ENCODE results near the gene HAGHL.

Gene HAGHL

DNA sequence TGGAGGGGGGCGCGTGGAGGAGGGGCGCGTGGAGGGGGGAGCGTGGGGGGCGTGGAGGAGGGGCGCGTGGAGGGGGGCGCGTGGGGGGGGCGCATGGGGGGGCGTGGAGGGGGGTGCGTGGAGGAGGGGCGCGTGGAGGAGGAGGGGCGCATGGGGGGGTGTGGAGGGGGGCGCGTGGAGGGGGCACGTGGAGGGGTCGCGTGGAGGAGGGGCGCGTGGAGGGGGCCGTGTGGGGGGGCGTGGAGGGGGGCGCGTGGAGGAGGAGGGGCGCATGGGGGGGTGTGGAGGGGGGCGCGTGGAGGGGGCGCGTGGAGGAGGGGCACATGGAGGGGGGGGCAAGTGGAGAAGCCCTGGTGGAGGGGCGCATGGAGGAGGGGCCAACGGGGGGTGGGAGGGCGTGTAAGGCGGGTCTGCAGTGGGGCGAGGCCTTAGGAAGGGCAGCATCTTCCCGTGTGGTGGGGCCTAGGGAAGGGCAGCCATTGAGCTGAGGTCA lies 40.9 kb downstream of the HAGHL start (continued):
- TF ChIP-seq, protein P1, sequence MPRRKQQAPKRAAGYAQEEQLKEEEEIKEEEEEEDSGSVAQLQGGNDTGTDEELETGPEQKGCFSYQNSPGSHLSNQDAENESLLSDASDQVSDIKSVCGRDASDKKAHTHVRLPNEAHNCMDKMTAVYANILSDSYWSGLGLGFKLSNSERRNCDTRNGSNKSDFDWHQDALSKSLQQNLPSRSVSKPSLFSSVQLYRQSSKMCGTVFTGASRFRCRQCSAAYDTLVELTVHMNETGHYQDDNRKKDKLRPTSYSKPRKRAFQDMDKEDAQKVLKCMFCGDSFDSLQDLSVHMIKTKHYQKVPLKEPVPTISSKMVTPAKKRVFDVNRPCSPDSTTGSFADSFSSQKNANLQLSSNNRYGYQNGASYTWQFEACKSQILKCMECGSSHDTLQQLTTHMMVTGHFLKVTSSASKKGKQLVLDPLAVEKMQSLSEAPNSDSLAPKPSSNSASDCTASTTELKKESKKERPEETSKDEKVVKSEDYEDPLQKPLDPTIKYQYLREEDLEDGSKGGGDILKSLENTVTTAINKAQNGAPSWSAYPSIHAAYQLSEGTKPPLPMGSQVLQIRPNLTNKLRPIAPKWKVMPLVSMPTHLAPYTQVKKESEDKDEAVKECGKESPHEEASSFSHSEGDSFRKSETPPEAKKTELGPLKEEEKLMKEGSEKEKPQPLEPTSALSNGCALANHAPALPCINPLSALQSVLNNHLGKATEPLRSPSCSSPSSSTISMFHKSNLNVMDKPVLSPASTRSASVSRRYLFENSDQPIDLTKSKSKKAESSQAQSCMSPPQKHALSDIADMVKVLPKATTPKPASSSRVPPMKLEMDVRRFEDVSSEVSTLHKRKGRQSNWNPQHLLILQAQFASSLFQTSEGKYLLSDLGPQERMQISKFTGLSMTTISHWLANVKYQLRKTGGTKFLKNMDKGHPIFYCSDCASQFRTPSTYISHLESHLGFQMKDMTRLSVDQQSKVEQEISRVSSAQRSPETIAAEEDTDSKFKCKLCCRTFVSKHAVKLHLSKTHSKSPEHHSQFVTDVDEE (CRISPR knock-in tag; IDR thresholded peaks at IDR 0.05): no peak
- TF ChIP-seq ZNF565 (CRISPR knock-in tag; conservative IDR thresholded peaks at IDR 0.05; ENCODE audit: low read depth): no peak

DNA sequence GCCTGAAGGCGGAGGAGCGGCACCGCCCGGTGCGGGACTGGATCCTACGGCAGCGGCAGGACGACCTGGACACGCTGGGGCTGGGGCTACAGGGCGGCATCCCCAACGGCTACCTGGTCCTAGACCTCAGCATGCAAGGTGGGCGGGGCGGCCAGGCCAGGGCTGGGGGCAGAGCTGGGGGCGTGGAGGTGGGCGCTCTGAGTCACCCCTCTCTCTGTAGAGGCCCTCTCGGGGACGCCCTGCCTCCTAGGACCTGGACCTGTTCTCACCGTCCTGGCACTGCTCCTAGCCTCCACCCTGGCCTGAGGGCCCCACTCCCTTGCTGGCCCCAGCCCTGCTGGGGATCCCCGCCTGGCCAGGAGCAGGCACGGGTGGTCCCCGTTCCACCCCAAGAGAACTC lies 41.5 kb downstream of the HAGHL start:
- TF ChIP-seq, protein P2, sequence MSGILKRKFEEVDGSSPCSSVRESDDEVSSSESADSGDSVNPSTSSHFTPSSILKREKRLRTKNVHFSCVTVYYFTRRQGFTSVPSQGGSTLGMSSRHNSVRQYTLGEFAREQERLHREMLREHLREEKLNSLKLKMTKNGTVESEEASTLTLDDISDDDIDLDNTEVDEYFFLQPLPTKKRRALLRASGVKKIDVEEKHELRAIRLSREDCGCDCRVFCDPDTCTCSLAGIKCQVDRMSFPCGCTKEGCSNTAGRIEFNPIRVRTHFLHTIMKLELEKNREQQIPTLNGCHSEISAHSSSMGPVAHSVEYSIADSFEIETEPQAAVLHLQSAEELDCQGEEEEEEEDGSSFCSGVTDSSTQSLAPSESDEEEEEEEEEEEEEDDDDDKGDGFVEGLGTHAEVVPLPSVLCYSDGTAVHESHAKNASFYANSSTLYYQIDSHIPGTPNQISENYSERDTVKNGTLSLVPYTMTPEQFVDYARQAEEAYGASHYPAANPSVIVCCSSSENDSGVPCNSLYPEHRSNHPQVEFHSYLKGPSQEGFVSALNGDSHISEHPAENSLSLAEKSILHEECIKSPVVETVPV (CRISPR knock-in tag; IDR thresholded peaks at IDR 0.05): no peak
- TF ChIP-seq ZC3H10 (CRISPR knock-in tag; IDR thresholded peaks at IDR 0.05) (no peak), RARB (CRISPR knock-in tag; IDR thresholded peaks at IDR 0.05) (no peak), SNAI2 (CRISPR knock-in tag; IDR thresholded peaks at IDR 0.05) (no peak), ESRRG (CRISPR knock-in tag; IDR thresholded peaks at IDR 0.05) (no peak), ARNTL (CRISPR knock-in tag; IDR thresholded peaks at IDR 0.05; ENCODE audit: borderline replicate concordance, low read depth) (no peak), TOX (CRISPR knock-in tag; IDR thresholded peaks at IDR 0.05; ENCODE audit: borderline replicate concordance) (no peak)
- TF ChIP-seq, protein P3, sequence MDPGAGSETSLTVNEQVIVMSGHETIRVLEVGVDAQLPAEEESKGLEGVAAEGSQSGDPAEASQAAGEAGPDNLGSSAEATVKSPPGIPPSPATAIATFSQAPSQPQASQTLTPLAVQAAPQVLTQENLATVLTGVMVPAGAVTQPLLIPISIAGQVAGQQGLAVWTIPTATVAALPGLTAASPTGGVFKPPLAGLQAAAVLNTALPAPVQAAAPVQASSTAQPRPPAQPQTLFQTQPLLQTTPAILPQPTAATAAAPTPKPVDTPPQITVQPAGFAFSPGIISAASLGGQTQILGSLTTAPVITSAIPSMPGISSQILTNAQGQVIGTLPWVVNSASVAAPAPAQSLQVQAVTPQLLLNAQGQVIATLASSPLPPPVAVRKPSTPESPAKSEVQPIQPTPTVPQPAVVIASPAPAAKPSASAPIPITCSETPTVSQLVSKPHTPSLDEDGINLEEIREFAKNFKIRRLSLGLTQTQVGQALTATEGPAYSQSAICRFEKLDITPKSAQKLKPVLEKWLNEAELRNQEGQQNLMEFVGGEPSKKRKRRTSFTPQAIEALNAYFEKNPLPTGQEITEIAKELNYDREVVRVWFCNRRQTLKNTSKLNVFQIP (CRISPR knock-in tag; IDR thresholded peaks at IDR 0.05; ENCODE audit: borderline replicate concordance, low read depth): no peak
- ATAC-seq: no peak

DNA sequence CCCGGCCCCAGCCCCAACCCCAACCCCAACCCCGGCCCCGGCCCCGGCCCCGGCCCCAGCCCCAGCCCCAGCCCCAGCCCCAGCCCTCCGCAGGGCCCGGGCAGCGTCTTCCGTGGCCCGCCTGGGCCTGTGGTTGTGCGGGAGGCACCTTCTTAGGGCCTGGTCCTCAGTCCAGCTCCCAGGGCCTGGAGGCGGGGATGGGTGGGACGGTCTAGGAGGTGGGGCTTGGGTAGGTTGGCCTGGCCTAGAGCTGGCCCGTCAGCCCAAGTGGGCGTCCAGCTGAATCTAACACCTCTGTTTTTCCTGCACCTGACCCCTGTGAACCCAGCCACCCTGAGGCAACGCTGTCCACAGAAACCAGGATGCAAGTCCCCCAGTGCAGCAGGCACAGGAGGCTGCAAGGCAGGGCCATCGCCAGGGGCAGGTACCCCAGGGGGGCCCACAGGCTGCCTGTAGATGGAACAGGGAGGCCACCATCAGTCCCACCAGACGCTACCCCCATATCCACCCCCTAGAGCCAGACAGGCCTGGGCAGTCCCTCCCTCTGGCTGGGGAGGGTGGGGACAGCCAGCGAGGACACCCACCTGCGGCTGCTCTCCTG lies 42.4 kb downstream of the HAGHL start:
- no peak for ATAC-seq
- TF ChIP-seq, protein P3 (CRISPR knock-in tag; IDR thresholded peaks at IDR 0.05; ENCODE audit: borderline replicate concordance, low read depth): no peak
- TF ChIP-seq ARNTL (CRISPR knock-in tag; IDR thresholded peaks at IDR 0.05; ENCODE audit: borderline replicate concordance, low read depth) (no peak), ZC3H10 (CRISPR knock-in tag; IDR thresholded peaks at IDR 0.05) (no peak), TCF4 (CRISPR knock-in tag; IDR thresholded peaks at IDR 0.05; ENCODE audit: borderline replicate concordance) (no peak), CSDC2 (CRISPR knock-in tag; IDR thresholded peaks at IDR 0.05) (no peak), BACH2 (CRISPR knock-in tag; IDR thresholded peaks at IDR 0.05; ENCODE audit: borderline replicate concordance) (no peak), SNAI2 (CRISPR knock-in tag; IDR thresholded peaks at IDR 0.05) (no peak), RARB (CRISPR knock-in tag; IDR thresholded peaks at IDR 0.05) (no peak), OSR1 (CRISPR knock-in tag; IDR thresholded peaks at IDR 0.05) (no peak), ZFP3 (CRISPR knock-in tag; IDR thresholded peaks at IDR 0.05) (no peak), ESRRG (CRISPR knock-in tag; IDR thresholded peaks at IDR 0.05) (no peak), ISL1 (CRISPR knock-in tag; IDR thresholded peaks at IDR 0.05) (no peak), TOX (CRISPR knock-in tag; IDR thresholded peaks at IDR 0.05; ENCODE audit: borderline replicate concordance) (no peak), ZNF70 (CRISPR knock-in tag; IDR thresholded peaks at IDR 0.05) (no peak)
- TF ChIP-seq, protein P4, sequence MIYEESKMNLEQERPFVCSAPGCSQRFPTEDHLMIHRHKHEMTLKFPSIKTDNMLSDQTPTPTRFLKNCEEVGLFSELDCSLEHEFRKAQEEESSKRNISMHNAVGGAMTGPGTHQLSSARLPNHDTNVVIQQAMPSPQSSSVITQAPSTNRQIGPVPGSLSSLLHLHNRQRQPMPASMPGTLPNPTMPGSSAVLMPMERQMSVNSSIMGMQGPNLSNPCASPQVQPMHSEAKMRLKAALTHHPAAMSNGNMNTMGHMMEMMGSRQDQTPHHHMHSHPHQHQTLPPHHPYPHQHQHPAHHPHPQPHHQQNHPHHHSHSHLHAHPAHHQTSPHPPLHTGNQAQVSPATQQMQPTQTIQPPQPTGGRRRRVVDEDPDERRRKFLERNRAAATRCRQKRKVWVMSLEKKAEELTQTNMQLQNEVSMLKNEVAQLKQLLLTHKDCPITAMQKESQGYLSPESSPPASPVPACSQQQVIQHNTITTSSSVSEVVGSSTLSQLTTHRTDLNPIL (CRISPR knock-in tag; IDR thresholded peaks at IDR 0.05; ENCODE audit: low read depth): no peak
- TF ChIP-seq, protein P2 (CRISPR knock-in tag; IDR thresholded peaks at IDR 0.05): no peak

All from SK-N-SH treated with all-trans-retinoic acid at 6 μM for 48 hours (cell line).